Lung (tissue), 12 donors: ENCODE data around the gene ZNF580. TPM values are rescaled to one million over a fixed set of nuclear protein-coding genes. Genes with fewer than 3 reads are reported as not detected.

Experiments
- ATAC-seq: fragments of 200-7000 bp; cut with Tn5 transposase; one replicate; pipeline ENCODE4 v1.9.1; 2020; ENCODE audit warnings: moderate number of reproducible peaks; ENCODE audit not compliant: insufficient read depth, low FRiP score
- DNase-seq, 3 donors: peaks; one replicate each; pipeline ENCODE4 v3.0.0-alpha.2; 2013 to 2017
- H3K27ac ChIP-seq, 2 donors: one replicate each; pipeline ENCODE4 v1.5.1; 2013; ENCODE audit warnings: mild to moderate bottlenecking in 2 of 2, moderate library complexity in 2 of 2, control low read depth in 1 of 2, inconsistent platforms in 1 of 2, low read depth in 1 of 2, low read length in 1 of 2
- H3K27me3 ChIP-seq, 3 donors: one replicate each; pipeline ENCODE4 v1.5.1; 2013; ENCODE audit warnings: low read length in 2 of 3; ENCODE audit not compliant: control insufficient read depth in 3 of 3, insufficient read depth in 3 of 3
- H3K36me3 ChIP-seq, 4 donors: one replicate each; pipeline ENCODE4 v1.5.1; 2013; ENCODE audit warnings: low read length in 4 of 4, mild to moderate bottlenecking in 1 of 4, moderate library complexity in 1 of 4; ENCODE audit not compliant: control insufficient read depth in 4 of 4, insufficient read depth in 4 of 4
- H3K4me1 ChIP-seq, 5 donors: one replicate each; pipeline ENCODE4 v1.5.1; 2013; ENCODE audit warnings: low read length in 5 of 5, mild to moderate bottlenecking in 2 of 5, moderate library complexity in 1 of 5; ENCODE audit not compliant: control insufficient read depth in 5 of 5, insufficient read depth in 5 of 5
- H3K4me3 ChIP-seq: one replicate; pipeline ENCODE4 v1.5.1; 2013; ENCODE audit warnings: mild to moderate bottlenecking, control low read depth, moderate library complexity
- H3K9ac ChIP-seq, 2 donors: one replicate each; pipeline ENCODE4 v1.5.1; 2013; ENCODE audit warnings: low read length in 2 of 2, control low read depth in 1 of 2; ENCODE audit not compliant: insufficient read depth in 1 of 2
- H3K9me3 ChIP-seq, 4 donors: one replicate each; pipeline ENCODE4 v1.5.1; 2013; ENCODE audit warnings: low read length in 3 of 4, mild to moderate bottlenecking in 1 of 4, moderate library complexity in 1 of 4; ENCODE audit not compliant: control insufficient read depth in 4 of 4, insufficient read depth in 3 of 4
- WGBS, 2 donors: extraction: QIAGEN DNeasy Blood & Tissue Kit; methylation state at CpG; one replicate each; pipeline ENCODE4 v1.1.7; 2013; 5-methylcytosine and 5-hydroxymethylcytosine counted together
- polyA plus RNA-seq, 2 donors: library from polyadenylated mRNA; stranded (reverse); fragments of 200-250 nt; gene quantifications; one replicate each; pipeline ENCODE4 v1.2.1, GENCODE V29; 2013
- total RNA-seq, 2 donors: library from RNA; depleted of rRNA in 1 of 2; stranded (reverse); fragments of >200 nt in 1 of 2; gene quantifications; one replicate each; pipeline ENCODE4 v1.2.1, GENCODE V29; 2014 to 2021
- TF ChIP-seq, protein P1 (sequence below): IDR thresholded peaks from 2 replicates; pipeline ENCODE4 v1.5.1; 2012; ENCODE audit warnings: mild to moderate bottlenecking; ENCODE audit errors: control extremely low read depth, extremely low read depth
- donor health status: control.
- donor health status: control.
- donor health status: Bipolar disorder and iron deficiency.
- donor health status: healthy.
- donor health status: DM: yes; HTN: yes; CAD: no.

Gene ZNF580
- total and polyA plus RNA-seq, 4 donors, result 11.1 to 41.3 (median 30.8) TPM

DNA sequence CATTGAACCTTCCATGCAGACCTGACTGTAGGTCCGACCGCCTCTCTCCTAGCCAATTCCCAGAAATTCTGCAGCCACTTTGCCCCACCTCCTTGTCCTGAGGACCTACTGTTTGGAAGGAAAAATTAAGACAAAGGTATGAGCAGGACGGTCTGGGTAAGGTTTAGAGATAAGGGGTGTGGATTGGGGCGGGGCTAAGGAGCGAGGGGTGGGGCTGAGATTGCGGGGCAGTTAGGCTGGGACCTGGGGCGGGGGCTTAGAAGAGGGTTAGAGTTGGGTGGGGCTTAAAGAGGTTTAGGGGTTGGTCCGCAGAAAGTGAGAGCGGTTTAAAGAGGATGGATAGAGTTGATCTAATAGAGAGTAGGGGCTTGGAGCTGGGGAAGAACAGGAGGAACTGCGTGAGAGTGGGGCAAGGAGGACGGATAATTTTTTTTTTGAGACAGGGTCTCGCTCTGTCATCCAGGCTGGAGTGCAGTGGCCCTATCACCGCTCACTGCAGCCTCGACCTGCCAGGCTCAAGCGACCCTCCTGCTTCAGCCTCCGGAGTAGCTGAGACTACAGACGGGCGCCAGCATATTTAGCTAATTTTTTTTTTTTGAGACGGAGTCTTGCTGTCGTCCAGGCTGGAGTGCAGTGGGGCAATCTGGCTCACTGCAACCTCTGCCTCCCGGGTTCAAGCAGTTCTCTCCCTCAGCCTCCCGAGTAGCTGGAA lies 37.1 kb upstream of the ZNF580 start:
- Histone ChIP-seq H3K36me3 (peaks cover 0 to 8% (median 4%) of the 10 kb centered on the region in 4 donors), H3K9ac (no peak overlapping the region), H3K27me3 (no peaks in the 10 kb centered on the region), H3K27ac (peak overlapping the region in 1 of 2 donors; percentile 87), H3K9me3 (no peaks in the 10 kb centered on the region), H3K4me3 (no peak overlapping the region), H3K4me1 (peaks cover 0 to 22% (median 0%) of the 10 kb centered on the region in 5 donors)
- ATAC-seq (no peak), DNase-seq (no peak)
- WGBS, 2 donors, result 79 to 82% methylated on average over 22 of the region's 22 CpGs
- TF ChIP-seq, protein P1, sequence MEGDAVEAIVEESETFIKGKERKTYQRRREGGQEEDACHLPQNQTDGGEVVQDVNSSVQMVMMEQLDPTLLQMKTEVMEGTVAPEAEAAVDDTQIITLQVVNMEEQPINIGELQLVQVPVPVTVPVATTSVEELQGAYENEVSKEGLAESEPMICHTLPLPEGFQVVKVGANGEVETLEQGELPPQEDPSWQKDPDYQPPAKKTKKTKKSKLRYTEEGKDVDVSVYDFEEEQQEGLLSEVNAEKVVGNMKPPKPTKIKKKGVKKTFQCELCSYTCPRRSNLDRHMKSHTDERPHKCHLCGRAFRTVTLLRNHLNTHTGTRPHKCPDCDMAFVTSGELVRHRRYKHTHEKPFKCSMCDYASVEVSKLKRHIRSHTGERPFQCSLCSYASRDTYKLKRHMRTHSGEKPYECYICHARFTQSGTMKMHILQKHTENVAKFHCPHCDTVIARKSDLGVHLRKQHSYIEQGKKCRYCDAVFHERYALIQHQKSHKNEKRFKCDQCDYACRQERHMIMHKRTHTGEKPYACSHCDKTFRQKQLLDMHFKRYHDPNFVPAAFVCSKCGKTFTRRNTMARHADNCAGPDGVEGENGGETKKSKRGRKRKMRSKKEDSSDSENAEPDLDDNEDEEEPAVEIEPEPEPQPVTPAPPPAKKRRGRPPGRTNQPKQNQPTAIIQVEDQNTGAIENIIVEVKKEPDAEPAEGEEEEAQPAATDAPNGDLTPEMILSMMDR, result no peak

DNA sequence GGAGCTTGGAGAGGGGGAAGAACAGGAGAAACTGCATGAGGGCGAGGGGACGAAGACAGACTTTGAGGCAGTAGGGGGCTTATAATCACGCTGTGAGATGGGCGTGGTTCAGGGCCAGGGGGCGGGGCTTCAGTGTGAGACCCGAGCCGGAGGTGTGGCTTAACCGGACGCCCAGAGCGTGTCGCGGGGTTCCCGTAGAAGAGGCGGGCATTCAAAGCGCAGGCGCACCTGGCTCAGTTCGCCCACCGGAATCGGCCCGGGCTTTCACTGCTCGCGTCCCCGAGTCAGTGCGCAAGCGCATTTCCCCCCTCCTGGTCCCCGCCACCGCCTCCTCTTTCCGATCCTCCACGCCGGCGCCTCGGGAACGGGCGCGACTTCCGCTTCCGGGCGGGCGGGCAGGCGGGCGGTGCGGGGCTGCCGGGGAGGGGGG lies 35.6 kb upstream of the ZNF580 start:
- Histone ChIP-seq H3K27ac (peak overlapping the region; percentile 95 to 98), H3K4me3 (peak overlapping the region; percentile 78), H3K9me3 (no peaks in the 10 kb centered on the region), H3K27me3 (no peaks in the 10 kb centered on the region), H3K4me1 (peaks cover 0 to 21% (median 0%) of the 10 kb centered on the region in 5 donors), H3K36me3 (peaks cover 0 to 15% (median 13%) of the 10 kb centered on the region in 4 donors), H3K9ac (no peak overlapping the region)
- ATAC-seq (peak; percentile 86), DNase-seq (peak; percentile 98)
- WGBS, 2 donors, result 0% methylated on average over 34 to 43 of the region's 43 CpGs
- TF ChIP-seq, protein P1, result no peak

DNA sequence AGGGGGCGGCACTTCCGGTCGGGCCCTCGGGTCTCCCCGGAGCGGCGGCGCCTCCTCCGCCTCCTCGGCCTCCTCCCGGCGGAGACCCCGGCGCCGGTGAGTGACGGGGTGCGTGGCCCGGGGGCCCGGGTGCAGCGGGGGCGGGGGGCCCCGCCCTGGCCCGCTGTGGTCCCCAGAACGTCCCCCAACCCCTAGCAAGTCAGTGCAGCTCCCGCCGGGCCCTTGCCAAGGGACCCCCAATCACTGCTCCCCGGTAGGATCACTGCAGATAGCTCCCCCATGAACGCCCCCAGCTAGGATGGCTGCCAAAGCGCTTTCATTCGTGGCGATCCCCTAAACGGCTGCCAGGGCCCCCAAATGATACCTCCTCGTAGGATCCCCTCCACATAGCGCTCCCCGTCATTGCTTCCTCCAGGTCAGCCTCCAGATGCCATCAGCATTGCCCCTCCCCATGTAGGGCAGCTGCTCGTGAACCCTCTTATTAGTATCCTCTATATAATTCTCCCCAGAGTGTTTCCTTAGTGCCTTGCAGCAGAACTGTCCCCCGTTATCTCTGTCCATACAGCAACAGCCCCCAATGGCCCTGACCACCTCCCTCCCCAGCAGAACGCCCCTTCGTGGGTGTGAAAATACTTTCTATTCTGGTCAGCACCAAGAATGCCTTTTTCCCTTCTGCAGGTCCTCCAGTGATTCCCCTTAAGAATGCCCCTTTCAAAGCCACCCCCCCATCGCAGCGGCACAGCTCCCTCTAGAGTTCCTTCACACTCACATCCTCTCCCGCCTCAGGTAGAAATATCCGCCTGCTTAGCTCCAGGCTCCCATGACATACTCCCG lies 34.9 kb upstream of the ZNF580 start, which contains the start of gene ZNF865:
Gene ZNF865 (plus strand): TSS at position 11 of the 834 bp plus-strand sequence. CDS start 7,972 bp downstream, outside the sequence.
- ATAC-seq, result peak; percentile 49
- H3K36me3 ChIP-seq, result peaks cover 0 to 19% (median 13%) of the 10 kb centered on the region in 4 donors
- H3K27ac ChIP-seq, result peak within 1 kb of the TSS; percentile 95 to 98
- TF ChIP-seq, protein P1, result peak; percentile 46
- DNase-seq, result peak; percentile 84 to 88 (median 85)
- no peaks in the 10 kb centered on the region for H3K9me3 ChIP-seq
- 0% methylated on average over 20 to 44 of the region's 44 CpGs for WGBS, 2 donors
- H3K9ac ChIP-seq, result peak within 1 kb of the TSS; percentile 31 to 78
- H3K27me3 ChIP-seq, result no peaks in the 10 kb centered on the region
- peaks cover 0 to 19% (median 1%) of the 10 kb centered on the region in 5 donors for H3K4me1 ChIP-seq
- H3K4me3 ChIP-seq, result peak within 1 kb of the TSS; percentile 78
